Measurements from ENCODE around the gene FBXO30.

FBXO30 gene
- long read RNA-seq, donor 1, full-length matches to known transcripts = 2 of 2 reads
- long read RNA-seq, donor 1, partial matches to known transcripts = 0 of 2 reads
- long read RNA-seq, donor 1, other reads (novel, unspliced or antisense) = 0 of 2 reads
- long read RNA-seq, donor 2 = 0 reads
- long read RNA-seq, donor 3, full-length matches to known transcripts = 2 of 2 reads
- long read RNA-seq, donor 3, partial matches to known transcripts = 0 of 2 reads
- long read RNA-seq, donor 3, other reads (novel, unspliced or antisense) = 0 of 2 reads
- long read RNA-seq, donor 4, partial matches to known transcripts = 10 of 10 reads
- long read RNA-seq, donor 4, other reads (novel, unspliced or antisense) = 0 of 10 reads
- long read RNA-seq, donor 5, full-length matches to known transcripts = 1 of 1 reads
- long read RNA-seq, donor 5, partial matches to known transcripts = 0 of 1 reads
- long read RNA-seq, donor 5, other reads (novel, unspliced or antisense) = 0 of 1 reads
- long read RNA-seq, donor 6, full-length matches to known transcripts = 1 of 8 reads
- long read RNA-seq, donor 6, partial matches to known transcripts = 7 of 8 reads
- long read RNA-seq, donor 6, other reads (novel, unspliced or antisense) = 0 of 8 reads
- long read RNA-seq, donor 7, partial matches to known transcripts = 14 of 14 reads
- long read RNA-seq, donor 7, other reads (novel, unspliced or antisense) = 0 of 14 reads
- long read RNA-seq, donor 8, full-length matches to known transcripts = 2 of 7 reads
- long read RNA-seq, donor 8, partial matches to known transcripts = 5 of 7 reads
- long read RNA-seq, donor 8, other reads (novel, unspliced or antisense) = 0 of 7 reads

- peak; percentile 97 for DNase-seq
These were observed at the start of gene FBXO30 for GRCh38 chr6:145814501-145815308. TSS of gene FBXO30 (minus strand) at chr6:145814795. CDS start at chr6:145806405, 8,390 bp downstream.

GRCh38 chr6:145863988-145864616 is 49.5 kb upstream of the FBXO30 start:
- no peak for DNase-seq

- no peak for DNase-seq
These were observed 48.8 kb upstream of the FBXO30 start for GRCh38 chr6:145863366-145863765.

GRCh38 chr6:145860562-145860961 is 46.0 kb upstream of the FBXO30 start:
- DNase-seq = no peak

GRCh38 chr6:145850671-145851070 is 36.1 kb upstream of the FBXO30 start:
- DNase-seq = no peak

GRCh38 chr6:145848541-145848940 is 33.9 kb upstream of the FBXO30 start:
- no peak for DNase-seq

- no peak for DNase-seq
These were observed 31.0 kb upstream of the FBXO30 start for GRCh38 chr6:145845557-145845956.

GRCh38 chr6:145844933-145845540 is 30.4 kb upstream of the FBXO30 start:
- DNase-seq = no peak

- no peak for DNase-seq
These were observed 28.3 kb upstream of the FBXO30 start for GRCh38 chr6:145842693-145843546.

- DNase-seq = no peak
These were observed 27.1 kb upstream of the FBXO30 start for GRCh38 chr6:145841668-145842067.

- DNase-seq = no peak
These were observed 25.1 kb upstream of the FBXO30 start for GRCh38 chr6:145839653-145840052.

- DNase-seq = no peak
These were observed 23.7 kb upstream of the FBXO30 start for GRCh38 chr6:145838305-145838704.

- no peak for DNase-seq
These were observed 22.2 kb upstream of the FBXO30 start for GRCh38 chr6:145836772-145837171.

GRCh38 chr6:145836170-145836569 is 21.6 kb upstream of the FBXO30 start:
- no peak for DNase-seq

- no peak for DNase-seq
These were observed 16.0 kb upstream of the FBXO30 start for GRCh38 chr6:145830612-145831011.

- no peak for DNase-seq
These were observed 15.4 kb upstream of the FBXO30 start for GRCh38 chr6:145829950-145830349.

- DNase-seq = no peak
These were observed 14.5 kb upstream of the FBXO30 start for GRCh38 chr6:145829102-145829501.

GRCh38 chr6:145824344-145824743 is 9.7 kb upstream of the FBXO30 start:
- no peak for DNase-seq

- DNase-seq = no peak
These were observed 8.8 kb upstream of the FBXO30 start for GRCh38 chr6:145823328-145823944.

GRCh38 chr6:145822456-145822855 is 7.9 kb upstream of the FBXO30 start:
- no peak for DNase-seq
